GM10266 (cell line): Measurements from ENCODE around the gene SV2B.
A peak's percentile ranks its signal among the peaks of the same experiment; 100 is the strongest.

ENCODE experiments used
- DNase-seq: peaks from one replicate; pipeline ENCODE4 v3.0.0; 2012; ENCODE audit errors: extremely low spot score
- CTCF ChIP-seq: IDR thresholded peaks from 2 replicates; pipeline ENCODE4 v1.5.1; 2012; ENCODE audit warnings: mild to moderate bottlenecking, low read depth; ENCODE audit not compliant: control insufficient read depth, insufficient read depth; ENCODE audit errors: missing control alignments

Gene SV2B

GRCh38 chr15:91099995-91100813, at the start of gene SV2B:
SV2B (plus strand) TSS chr15:91100257; CDS start chr15:91226264, 126,007 bp downstream.
- no peak for TF ChIP-seq CTCF

DNA sequence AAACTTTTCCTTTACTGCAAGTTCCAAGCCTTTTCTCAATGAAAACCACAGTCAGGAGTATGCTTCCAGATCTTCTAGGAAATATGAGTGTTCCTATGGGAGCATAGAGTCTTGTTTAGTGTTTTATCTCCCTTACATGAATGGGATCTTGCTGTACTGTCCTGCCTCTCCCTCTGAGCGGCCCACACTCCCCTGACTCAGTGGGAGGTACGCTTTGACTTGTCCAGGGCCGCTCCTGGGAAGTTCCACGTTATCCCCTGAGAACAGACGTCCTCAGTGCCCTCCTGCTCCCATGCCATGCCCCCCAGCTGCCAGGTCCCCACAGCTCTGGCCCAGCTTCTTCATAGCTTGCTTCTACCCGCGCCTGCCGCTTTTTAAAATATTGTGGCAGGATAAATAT, 48.8 kb upstream of the SV2B start:
- DNase-seq, result no peak
- TF ChIP-seq CTCF, result no peak

More at GRCh38 chr15:91099995-91100813, at the start of gene SV2B:
- DNase-seq, result peak; percentile 57

DNA sequence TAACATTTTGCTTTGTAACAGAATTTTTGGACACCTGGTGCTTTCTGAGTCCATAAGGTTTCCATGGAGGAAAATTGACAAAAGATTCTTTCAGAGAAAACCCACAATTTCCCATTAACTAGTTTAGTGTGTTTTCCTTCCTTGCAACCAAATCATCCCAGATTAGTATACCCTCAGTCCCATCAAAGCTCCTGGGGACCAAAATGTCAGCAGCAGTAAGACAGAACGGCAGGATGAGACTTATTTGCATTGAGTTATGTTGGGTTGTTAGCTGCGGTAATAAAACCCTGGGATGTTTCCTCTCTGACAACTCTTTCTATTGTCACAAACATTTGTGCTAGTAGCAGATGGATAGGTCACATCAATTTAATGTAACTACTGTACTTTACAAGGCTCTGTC, 45.2 kb upstream of the SV2B start:
- no peak for DNase-seq

GRCh38 chr15:91055548-91056331, 44.3 kb upstream of the SV2B start:
- peak; percentile 70 for DNase-seq
- peak; percentile 91 for TF ChIP-seq CTCF

More for the DNA sequence above, 45.2 kb upstream of the SV2B start:
- TF ChIP-seq CTCF, result no peak

GRCh38 chr15:91061230-91061629, 38.8 kb upstream of the SV2B start:
- no peak for DNase-seq
- no peak for TF ChIP-seq CTCF

GRCh38 chr15:91061997-91062396, 38.1 kb upstream of the SV2B start:
- TF ChIP-seq CTCF, result no peak
- no peak for DNase-seq
